Chondrocyte (in vitro differentiated cells): ENCODE measurements around the gene PIGS. TPM values are rescaled to one million over a fixed set of nuclear protein-coding genes. Genes with fewer than 3 reads are reported as not detected.
"Not testable (repeated sequence)": the region's sequence is repeated elsewhere in the genome, so short reads cannot be mapped to it uniquely, and the experiment has no call there.

Experiments
- DNase-seq: peaks from one replicate; pipeline ENCODE4 v3.0.0; 2021; ENCODE audit warnings: mixed read lengths, low spot score
- H3K27ac Mint-ChIP-seq: one replicate; pipeline ENCODE4 v1.8.0; 2021; ENCODE audit warnings: mild to moderate bottlenecking, moderate library complexity, mixed read lengths; ENCODE audit not compliant: unreplicated experiment
- H3K27me3 Mint-ChIP-seq: 2 replicates; pipeline ENCODE4 v1.8.0; 2021; ENCODE audit warnings: low read depth, mixed read lengths
- H3K36me3 Mint-ChIP-seq: 2 replicates; pipeline ENCODE4 v1.8.0; 2021; ENCODE audit warnings: low read depth, mixed read lengths
- H3K4me1 Mint-ChIP-seq: 2 replicates; pipeline ENCODE4 v1.8.0; 2021; ENCODE audit warnings: low read depth, mild to moderate bottlenecking, mixed read lengths
- H3K4me3 Mint-ChIP-seq: one replicate; pipeline ENCODE4 v1.8.0; 2021; ENCODE audit warnings: mild to moderate bottlenecking, moderate library complexity, mixed read lengths; ENCODE audit not compliant: unreplicated experiment
- H3K9me3 Mint-ChIP-seq: 2 replicates; pipeline ENCODE4 v1.8.0; 2021; ENCODE audit warnings: low read depth, mixed read lengths
- total RNA-seq: library from RNA; stranded (reverse); gene quantifications from 3 replicates; pipeline ENCODE4 v1.2.1, GENCODE V29; 2021
- TF ChIP-seq, protein P1 (sequence below): fragments of 200-600 bp; sonication (generic); IDR thresholded peaks from 2 replicates; pipeline ENCODE4 v1.5.0; 2021; ENCODE audit warnings: antibody characterized with exemption, mild to moderate bottlenecking, moderate library complexity

Gene PIGS
- total RNA-seq, 1 donor from 2014 or later: 62.9 TPM

DNA sequence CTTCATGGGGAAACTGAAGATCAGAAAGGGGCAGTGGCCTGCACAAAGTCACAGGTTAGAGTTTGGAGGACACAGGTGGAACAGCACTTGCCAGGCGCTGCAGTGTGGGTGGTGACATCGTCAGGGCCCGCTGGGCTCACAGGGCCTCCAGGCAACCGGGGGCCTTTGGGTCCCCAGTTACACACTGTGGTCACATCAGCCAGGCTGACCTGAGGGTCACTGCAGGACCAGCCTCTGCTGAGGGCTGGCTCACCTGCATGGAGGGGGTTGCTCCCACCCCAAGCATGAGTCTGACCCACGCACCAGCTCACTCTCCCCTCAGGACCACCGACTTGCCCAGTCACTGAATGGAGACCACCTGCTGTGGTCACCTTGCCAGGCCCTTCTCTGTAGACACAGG lies 48.1 kb downstream of the PIGS start:
- Mint-ChIP-seq H3K27me3 (peaks cover 5% of the 10 kb centered on the region), H3K9me3 (no peaks in the 10 kb centered on the region), H3K27ac (no peak overlapping the region), H3K4me1 (peaks cover 35% of the 10 kb centered on the region), H3K36me3 (no peaks in the 10 kb centered on the region), H3K4me3 (no peak overlapping the region)
- DNase-seq: no peak
- TF ChIP-seq, protein P1, sequence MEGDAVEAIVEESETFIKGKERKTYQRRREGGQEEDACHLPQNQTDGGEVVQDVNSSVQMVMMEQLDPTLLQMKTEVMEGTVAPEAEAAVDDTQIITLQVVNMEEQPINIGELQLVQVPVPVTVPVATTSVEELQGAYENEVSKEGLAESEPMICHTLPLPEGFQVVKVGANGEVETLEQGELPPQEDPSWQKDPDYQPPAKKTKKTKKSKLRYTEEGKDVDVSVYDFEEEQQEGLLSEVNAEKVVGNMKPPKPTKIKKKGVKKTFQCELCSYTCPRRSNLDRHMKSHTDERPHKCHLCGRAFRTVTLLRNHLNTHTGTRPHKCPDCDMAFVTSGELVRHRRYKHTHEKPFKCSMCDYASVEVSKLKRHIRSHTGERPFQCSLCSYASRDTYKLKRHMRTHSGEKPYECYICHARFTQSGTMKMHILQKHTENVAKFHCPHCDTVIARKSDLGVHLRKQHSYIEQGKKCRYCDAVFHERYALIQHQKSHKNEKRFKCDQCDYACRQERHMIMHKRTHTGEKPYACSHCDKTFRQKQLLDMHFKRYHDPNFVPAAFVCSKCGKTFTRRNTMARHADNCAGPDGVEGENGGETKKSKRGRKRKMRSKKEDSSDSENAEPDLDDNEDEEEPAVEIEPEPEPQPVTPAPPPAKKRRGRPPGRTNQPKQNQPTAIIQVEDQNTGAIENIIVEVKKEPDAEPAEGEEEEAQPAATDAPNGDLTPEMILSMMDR: no peak

DNA sequence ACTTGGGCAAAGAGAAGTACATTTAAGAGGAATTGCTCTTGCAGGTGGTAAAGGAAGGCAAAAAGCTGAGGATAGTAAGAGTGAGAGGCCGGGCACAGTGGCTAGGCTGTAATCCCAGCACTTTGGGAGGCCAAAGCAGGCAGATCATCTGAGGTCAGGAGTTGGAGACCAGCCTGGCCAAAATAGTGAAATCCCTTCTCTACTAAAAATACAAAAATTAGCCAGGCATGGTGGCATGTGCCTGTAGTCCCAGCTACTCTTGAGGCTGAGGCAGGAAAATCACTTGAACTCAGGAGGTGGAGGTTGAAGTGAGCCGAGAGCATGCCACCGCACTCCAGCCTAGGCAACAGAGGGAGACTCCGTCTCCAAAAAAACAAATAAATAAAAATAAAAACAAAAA lies 49.0 kb downstream of the PIGS start:
- H3K9me3 Mint-ChIP-seq, H3K36me3 Mint-ChIP-seq, H3K27me3 Mint-ChIP-seq, H3K4me3 Mint-ChIP-seq, H3K27ac Mint-ChIP-seq, DNase-seq: not testable (repeated sequence)
- peaks cover 30% of the 10 kb centered on the region for H3K4me1 Mint-ChIP-seq

DNA sequence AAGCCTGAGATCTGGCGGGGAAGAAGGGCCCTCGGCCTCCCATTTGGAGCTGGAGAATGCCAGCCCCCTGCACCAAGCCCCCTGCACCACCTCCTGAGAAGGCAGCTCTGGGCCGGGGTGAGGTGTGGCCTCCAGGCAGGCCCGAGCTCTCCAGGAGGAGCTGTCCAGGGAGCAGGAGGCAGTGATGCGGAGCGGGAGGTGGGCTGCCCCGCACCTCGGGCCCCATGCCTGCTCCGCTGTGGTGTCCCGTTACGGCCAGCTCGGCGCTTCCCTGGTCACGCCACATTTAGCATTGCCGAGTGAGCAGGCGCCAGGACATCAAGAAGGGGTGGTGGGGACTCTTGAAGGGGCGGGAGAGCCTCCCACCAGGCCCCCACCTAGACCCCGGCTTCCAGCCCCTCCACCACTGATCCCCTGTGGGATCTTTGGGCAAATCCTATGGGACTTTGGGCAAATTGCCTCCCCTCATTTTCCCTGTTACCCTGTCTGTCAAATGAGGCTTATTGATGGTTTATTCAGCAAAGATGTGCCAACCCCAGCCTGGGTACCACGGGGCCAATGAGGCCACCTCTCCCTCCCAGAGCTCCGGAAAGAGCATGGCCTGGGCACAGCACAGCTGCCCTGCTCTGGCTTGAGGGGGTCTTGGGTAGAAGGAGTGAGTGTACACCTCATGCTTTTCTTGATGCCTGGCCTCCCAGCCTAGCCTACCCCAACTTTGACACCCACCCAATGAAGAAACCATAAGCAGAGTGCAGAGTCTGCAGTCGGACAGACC lies 49.8 kb downstream of the PIGS start:
- TF ChIP-seq, protein P1: no peak
- H3K27me3 Mint-ChIP-seq: peaks cover 5% of the 10 kb centered on the region
- no peak for DNase-seq
- H3K9me3 Mint-ChIP-seq: no peaks in the 10 kb centered on the region
- peaks cover 27% of the 10 kb centered on the region for H3K4me1 Mint-ChIP-seq
- no peak overlapping the region for H3K4me3 Mint-ChIP-seq
- no peaks in the 10 kb centered on the region for H3K36me3 Mint-ChIP-seq
- H3K27ac Mint-ChIP-seq: no peak overlapping the region

DNA sequence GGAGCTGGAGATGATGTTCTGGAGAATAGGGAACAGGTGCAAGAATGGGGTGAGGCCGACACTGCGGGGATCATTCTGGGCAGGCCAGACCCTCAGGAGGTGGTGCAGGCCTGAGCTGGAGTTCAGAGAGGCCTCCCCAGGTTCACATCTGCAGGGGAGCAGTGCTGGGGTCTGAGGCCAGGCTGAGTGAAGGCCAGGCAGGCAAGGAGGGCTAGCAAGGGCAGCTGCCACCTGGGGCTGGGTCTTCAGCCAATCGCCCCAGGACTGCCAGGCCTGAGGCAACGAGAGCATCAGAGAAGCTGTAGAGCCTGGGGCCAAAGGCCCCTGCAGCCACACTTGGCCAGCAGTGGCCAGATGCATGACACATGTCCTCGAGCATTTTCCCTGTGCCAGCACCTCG lies 50.6 kb downstream of the PIGS start:
- Mint-ChIP-seq H3K36me3 (no peaks in the 10 kb centered on the region), H3K4me1 (peaks cover 19% of the 10 kb centered on the region), H3K9me3 (no peaks in the 10 kb centered on the region), H3K27ac (no peak overlapping the region), H3K27me3 (peaks cover 5% of the 10 kb centered on the region), H3K4me3 (no peak overlapping the region)
- TF ChIP-seq, protein P1: no peak
- no peak for DNase-seq

DNA sequence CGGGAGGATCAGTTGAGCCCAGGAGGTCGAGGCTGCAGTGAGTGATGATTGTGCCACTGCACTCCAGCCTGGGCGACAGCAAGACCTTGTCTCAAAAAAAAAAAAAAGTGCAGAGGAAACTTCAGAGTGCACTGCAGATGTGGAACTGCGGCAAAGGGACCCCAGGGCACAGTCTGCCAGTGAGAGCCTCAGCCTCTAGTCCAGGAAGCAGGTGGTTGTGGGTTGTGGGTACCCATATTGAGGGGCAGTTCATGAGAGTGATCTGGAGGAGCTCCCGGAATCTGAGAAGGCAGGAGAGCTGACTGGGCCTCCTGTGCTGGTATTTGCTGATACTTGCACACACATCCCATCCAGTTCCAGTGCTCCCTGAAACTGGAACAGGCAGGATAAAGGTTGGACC lies 52.1 kb downstream of the PIGS start:
- Mint-ChIP-seq H3K27ac (no peak overlapping the region), H3K9me3 (no peaks in the 10 kb centered on the region), H3K4me1 (peaks cover 4% of the 10 kb centered on the region), H3K4me3 (no peak overlapping the region), H3K27me3 (peaks cover 5% of the 10 kb centered on the region), H3K36me3 (no peaks in the 10 kb centered on the region)
- DNase-seq: no peak
- TF ChIP-seq, protein P1: no peak

DNA sequence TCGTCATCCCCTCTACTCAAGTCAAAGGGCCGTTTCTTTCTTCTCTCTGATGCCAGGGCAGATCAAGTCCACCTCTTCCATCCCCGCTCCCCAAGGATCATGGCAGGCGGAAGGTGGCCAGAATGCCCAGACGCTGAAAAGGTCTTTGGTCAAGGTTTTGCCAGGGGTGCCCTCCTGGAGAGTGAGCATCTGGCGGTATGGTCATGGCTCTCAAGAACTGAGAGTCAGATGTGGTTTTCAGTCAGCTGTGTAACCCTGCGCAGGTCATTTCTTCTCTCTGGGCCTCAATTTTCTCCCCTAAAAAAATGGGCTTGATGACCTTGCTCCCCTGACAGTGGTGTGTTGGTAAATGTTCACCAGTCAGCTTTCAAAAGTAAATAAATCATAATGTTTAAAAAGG lies 52.7 kb downstream of the PIGS start:
- Mint-ChIP-seq H3K4me3 (no peak overlapping the region), H3K4me1 (peaks cover 3% of the 10 kb centered on the region), H3K9me3 (no peaks in the 10 kb centered on the region), H3K27me3 (peaks cover 10% of the 10 kb centered on the region), H3K27ac (no peak overlapping the region), H3K36me3 (no peaks in the 10 kb centered on the region)
- no peak for DNase-seq
- TF ChIP-seq, protein P1: no peak
